Measurements from ENCODE around the gene ZSCAN5B.

- TF ChIP-seq CTCF (IDR thresholded peaks at IDR 0.05 in 4 of 5, conservative IDR thresholded peaks at IDR 0.05 in 1 of 5) (no peak), POLR2A (IDR thresholded peaks at IDR 0.05) (no peak)
These were observed 51.9 kb downstream of the ZSCAN5B start for GRCh38 chr19:56145698-56146097.

All from gastrocnemius medialis (tissue), 4 donors.